ENCODE measurements around the gene ARG2.
A peak's percentile ranks its signal among the peaks of the same experiment; 100 is the strongest.

The ARG2 gene

GRCh38 chr14:67683842-67684241 lies 64.1 kb downstream of the ARG2 start:
- DNase-seq (ENCODE audit: low spot score) = no peak

- DNase-seq (ENCODE audit: low spot score) = no peak
Observed at GRCh38 chr14:67690011-67690410, 70.3 kb downstream of the ARG2 start.

- peak; percentile 85 for DNase-seq (ENCODE audit: low spot score)
Observed at GRCh38 chr14:67694791-67695393, 75.2 kb downstream of the ARG2 start.

GRCh38 chr14:67695394-67695949 lies 75.8 kb downstream of the ARG2 start, which contains the start of gene RDH11:
Gene RDH11 (minus strand): TSS chr14:67695764. CDS start chr14:67695703, 61 bp downstream.
- DNase-seq (ENCODE audit: low spot score) = peak; percentile 85

DNA sequence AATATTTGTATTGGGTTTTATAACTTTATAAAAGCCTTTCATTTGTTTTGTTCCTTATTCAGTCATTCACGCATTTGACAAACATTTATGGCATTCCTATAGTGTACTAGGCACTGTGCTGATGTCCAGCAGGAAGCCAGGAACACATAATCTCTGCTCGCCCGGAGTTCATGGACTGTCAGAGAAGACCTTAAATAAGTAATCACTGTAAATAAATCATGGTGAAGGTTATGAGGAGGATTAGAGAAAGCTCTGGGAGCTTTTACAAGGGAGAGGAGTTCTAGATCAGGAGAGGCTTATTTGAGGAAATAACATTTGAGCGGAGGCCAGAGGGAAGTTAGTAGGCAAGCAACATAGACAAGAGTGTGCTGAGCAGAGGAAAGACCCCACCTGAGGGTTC lies 77.3 kb downstream of the ARG2 start:
- DNase-seq (ENCODE audit: low spot score) = no peak

GRCh38 chr14:67698179-67698578 lies 78.5 kb downstream of the ARG2 start:
- no peak for DNase-seq (ENCODE audit: low spot score)

All from hepatic stellate cell (primary cell).